ENCODE results near the gene USP10. TPM values are rescaled to one million over a fixed set of nuclear protein-coding genes. Genes with fewer than 3 reads are reported as not detected.

USP10 gene
- polyA plus RNA-seq, 1 donor, result 63.2 TPM

DNA sequence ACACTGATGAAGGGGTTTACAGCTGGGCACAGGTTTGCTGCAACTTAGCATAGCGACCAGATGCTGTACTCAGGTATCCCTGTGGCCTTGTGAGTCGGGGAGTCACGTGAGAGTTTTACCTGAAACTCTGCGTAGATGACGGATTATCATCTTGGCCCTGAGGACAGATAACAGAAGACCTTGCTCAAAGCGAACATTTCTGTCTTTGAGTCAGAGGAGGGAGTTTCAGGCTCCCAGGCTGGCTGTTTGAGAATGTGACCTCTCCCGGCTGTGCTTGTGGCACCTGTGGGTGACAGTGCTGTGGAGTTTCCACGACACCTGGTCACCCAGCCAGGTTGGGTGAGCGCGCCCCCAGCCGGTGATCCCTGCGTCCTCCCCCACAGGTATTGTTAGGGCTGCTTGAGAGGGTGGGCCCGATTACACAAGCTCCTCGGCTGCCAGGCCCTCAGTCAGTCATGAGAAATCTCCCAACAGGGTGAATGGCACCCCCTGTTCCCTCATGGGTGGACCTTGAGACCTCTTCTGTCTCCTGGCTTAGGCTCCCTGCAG, 75.5 kb downstream of the USP10 start:
- DNase-seq, result no peak

DNA sequence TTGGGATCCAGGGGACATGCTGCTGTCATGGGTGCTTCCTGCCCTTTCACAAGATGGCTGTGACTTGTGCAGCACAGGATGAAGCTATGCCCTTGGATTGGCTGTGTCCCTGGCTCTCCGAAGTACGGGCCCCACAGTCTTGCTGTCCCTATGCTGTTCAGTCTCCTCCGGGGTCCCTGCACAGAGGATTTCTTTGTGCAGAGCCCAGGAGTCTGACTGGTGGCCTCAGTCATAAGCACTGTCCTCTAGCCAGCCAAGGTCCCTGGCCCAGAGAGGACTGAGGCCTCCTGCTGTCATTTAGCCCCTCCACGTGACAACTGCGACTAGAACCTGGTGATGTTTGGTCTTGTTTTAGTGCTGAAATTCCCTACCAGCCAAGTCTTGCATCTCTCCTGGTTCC, 77.6 kb downstream of the USP10 start:
- DNase-seq, result no peak

DNA sequence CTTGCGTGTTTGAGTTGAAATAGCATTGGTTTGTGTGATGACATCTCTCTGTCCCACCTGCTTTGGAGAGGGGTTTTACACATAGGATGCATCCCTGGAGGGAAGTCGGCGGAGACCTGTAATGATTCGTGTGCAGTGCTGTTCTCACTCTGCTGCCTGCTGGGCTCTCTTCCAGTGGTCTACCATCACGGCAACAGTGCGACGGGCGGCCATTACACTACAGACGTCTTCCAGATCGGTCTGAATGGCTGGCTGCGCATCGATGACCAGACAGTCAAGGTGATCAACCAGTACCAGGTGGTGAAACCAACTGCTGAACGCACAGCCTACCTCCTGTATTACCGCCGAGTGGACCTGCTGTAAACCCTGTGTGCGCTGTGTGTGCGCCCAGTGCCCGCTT, 78.9 kb downstream of the USP10 start:
- DNase-seq, result no peak

DNA sequence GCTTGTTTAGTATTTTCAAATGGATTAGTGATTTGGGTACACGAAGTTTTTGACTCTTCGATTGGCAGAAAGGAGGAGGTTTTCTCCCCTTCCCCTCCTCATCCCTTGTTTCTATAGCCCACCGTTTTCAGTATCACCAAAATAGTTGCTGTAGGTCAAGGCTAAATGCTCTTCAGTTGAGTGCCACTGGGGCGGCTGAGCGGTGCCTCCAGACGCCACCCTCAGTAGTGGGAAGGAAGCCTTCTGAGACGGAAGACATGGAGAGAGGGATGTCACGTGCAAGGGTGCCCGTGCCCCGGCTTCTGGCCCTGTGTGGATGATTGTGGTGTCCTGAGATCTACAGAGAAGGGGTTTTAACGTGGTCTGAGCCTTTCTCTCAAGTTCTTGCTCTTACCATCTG, 80.3 kb downstream of the USP10 start:
- DNase-seq, result no peak

DNA sequence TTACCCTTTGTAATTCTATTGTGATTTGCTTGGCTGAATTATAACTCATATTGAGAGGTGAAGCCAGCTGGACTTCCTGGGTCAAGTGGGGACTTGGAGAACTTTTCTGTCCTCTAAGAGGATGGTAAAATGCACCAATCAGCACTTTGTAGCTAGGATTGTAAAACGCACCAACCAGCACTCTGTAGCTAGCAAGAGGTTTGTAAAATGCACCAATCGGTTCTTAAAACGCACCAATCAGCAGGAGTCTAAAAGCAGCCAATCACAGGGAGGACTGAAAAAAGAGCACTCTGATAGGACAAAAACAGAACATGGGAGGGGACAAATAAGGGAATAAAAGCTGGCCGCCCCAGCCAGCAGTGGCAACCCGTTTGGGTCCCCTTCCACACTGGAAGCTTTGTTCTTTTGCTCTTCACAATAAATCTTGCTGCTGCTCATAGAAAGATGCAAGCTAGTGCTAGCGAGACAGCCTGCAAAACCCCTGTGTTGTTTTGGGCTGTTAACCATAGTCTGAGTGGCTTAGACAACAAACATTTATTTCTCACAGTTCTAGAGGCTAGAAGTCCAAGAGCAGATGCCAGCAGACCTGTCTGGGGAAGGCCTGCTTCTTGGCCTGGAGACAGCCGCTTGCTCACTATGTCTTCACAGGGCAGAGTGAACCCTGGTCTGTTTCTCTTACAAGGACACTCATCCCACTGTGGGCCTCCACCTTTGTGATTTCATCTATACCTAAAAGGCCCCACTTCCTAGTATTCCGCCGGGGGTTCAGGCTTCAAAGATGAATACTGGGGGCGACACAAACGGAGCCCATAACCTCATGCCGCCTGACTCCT, 81.0 kb downstream of the USP10 start:
- no peak for DNase-seq

DNA sequence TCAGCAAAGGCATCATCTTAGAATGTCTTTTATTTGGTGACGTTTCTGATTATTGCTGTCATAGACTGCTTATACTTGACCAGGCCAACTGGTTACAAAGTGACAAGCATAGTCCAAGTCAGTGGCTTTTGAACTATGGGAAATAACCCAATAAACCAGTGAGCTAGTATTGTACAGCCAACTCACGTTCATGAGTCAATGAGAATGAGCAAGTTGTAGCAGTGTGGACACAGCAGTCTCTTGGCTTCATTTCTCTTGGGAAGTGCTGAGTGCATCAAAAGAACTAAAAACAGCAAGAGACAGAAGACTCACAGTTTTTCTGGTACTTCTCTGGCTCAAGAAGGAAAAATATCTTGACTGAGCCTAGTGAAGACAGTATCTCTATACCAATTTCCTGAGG, 83.0 kb downstream of the USP10 start:
- no peak for DNase-seq

DNA sequence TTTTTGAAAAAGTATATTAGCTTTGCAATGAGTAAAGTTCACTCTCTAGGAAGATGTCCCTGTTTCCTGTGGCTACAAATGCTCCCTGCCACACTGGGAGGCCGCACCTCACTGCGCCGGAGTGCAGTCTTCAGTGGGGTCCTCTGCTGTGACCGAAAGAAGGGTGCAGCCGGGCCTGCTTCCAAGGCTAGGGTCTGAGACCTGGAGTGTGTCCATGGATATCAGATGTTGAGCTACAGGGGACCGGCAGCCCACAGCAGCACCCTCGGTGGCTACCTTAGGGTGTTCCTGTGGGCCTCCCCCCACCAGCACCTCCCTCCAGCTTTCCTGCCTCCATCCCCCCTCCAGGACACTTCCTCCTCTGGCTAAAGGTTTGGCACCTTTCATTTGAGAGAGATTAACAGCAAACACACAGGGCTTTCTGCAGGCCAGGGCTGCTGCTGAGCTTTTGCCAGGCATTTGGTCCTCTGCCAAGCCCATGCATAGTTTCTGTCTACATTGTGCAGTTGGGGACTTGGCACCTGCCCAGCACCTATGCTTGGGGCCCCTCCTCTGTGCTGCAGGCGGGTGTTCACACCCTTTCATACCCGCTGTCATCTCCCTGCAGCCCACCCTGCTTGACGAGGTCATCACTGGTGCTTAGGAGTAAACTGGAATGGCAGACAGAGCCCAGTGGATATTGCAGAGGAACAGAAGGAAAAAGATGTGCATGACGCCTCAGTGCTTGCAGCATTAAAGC, 86.2 kb downstream of the USP10 start:
- DNase-seq, result peak; percentile 37

DNA sequence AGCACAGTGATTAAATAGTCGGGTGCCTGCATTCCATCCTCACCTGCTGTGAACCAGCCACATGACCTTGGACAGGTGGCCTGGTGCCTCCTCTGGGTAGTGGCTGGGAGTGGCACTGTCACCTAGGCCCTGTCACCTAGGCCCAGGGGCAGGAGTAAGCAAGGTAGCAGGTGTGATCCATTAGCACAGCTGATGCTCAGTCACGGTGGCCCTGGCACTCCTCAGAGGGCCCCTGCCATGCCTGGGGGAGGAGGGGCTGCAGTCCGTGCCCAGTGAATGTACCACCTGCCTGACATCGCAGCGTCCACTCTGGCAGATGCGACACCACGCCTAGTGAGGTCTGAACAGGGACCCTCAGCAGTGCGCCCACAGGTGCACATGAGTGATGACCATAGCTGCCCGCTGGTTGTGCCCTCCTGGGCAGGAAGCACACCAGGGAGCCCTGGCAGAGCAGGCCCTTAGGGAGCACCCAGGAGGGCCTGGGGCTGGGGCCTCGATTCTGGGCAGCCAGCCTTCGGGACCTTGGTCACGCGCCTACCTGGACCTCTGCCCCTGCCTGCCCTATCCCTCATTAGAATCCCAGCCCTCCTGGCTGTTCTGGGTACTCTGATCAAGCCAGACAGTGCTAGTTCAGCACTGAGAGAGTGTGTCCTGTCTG, 86.9 kb downstream of the USP10 start:
- DNase-seq, result no peak

DNA sequence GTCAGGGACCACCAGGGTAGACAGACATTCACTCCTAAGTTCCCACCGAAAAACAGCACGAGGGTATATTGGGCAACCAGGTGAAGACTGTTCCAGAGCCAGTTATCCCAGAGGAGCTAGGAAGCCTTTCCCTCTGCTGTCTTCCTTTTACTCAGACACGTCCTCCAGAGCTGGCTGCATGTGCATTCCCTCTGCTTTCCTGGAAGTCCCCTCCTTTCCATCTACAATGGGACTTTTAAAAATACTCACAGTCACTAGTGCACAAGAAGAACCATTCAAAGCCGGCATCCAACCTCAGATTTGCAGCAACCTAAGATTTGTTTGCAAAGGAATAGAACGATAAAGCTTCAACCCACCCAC, 87.4 kb downstream of the USP10 start:
- DNase-seq, result no peak

DNA sequence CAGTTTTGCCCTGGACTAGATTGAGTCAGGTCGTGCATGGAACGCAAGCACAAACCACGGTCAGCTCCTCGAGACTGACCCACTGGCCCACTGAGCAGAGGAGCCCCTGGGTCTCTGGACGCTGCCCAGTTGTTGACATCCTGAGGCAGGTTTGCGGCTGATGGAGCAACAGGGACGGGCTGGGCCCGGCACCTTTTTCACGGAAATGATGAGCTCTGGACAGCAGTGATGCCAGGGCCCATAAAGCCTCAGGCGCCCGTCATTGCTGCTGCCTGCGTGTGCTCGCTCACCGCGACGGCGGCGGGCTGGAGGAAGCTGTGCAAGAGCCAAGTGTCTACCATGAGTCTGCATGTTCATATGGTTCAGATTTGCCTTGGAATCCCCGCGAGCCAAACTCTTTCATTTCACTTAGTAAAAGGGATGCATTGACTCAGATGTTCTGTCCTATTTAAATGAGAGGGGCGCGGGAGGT, 89.2 kb downstream of the USP10 start:
- no peak for DNase-seq

DNA sequence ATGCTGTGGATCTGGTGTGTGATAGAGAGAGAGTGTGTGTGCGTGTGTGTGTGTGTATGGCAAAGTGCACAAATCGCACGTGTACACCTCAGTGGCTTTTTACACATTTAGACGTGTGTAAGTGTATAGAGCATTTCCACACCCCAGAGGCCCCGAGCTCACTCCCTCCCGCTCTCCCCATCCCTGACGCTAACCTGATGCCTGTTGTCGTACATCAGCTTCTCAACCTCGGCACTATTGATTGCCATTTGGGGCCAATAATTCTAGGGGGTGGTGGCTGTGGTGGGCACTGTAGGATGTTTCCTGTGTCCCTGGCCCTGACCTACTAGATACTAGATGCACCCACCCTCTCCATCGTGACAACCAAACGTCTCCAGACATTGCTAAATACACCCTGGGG, 89.6 kb downstream of the USP10 start:
- no peak for DNase-seq

DNA sequence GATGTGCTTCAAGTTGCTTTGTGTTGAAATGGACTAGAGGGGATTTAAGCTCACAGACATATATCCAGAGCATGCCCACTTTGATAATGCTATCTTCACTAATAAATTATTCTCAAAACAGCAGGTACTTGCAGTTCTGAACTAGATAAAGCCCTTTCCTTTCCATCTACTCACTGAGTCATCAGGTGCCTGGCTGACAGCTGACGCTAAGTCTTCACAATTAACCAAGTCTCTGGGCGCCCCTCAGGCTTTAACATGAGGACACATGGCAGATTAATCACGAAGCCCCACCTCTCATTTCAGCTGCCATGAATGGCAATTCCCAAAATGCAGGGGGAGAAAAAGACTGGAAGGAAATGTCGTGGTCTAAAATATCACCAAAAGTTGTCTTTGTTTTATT, 90.5 kb downstream of the USP10 start:
- DNase-seq, result no peak

DNA sequence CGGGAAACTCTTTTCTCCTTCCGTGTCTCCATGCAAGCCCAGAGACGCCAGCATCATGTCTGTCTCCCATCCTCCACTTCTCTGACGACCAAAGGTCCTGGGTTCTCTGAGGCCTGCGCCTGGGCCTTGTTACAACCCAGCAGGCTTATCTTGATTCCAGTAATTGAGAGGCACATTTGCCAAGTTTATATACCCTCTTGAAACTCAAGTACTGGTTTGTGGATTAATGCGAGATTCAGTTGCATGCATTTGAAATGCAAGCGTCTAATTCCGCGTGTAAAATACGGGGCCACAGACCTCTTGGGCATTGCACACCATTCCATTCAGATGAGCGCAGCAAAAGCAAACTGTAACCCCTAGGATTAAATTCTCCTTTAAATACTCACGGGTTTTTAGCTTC, 91.3 kb downstream of the USP10 start:
- no peak for DNase-seq

DNA sequence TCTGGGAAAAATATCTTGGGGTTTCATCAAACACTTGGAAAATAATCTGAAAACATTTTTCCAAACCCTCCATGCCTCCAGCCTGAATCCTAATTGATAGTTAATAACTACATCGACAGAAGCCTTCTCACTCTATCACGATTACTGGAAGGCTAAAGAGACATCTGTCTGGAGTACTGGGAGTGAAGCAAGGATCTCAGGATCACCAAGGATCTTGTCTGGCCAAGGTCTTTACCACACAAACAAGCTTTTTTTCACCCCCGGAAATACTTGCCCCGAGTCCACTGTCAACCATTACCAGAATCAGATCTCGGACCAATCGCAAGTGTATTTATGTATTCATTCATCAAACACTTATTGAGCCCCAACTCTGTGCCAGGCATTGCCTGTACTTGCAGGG, 91.7 kb downstream of the USP10 start:
- DNase-seq, result no peak

DNA sequence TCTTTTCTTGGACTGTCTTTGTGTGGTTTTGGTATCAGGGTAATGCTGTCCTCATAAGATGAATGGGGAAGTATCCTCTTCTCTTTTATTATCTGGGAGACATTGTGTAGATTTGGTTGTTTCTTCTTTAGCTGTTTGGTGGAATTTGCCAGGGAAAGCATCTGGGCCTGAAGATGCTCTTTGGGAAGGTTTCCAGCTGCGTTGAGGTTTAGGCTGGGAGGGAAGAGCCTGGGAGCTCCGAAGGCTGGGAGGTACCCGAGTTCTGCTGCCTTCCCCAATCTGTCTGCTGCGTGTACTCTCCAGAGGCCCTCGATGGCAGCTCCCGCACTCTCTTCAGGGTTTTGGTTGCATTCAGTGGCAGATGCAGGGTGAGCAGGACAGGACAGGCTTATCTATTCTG, 94.4 kb downstream of the USP10 start:
- no peak for DNase-seq

DNA sequence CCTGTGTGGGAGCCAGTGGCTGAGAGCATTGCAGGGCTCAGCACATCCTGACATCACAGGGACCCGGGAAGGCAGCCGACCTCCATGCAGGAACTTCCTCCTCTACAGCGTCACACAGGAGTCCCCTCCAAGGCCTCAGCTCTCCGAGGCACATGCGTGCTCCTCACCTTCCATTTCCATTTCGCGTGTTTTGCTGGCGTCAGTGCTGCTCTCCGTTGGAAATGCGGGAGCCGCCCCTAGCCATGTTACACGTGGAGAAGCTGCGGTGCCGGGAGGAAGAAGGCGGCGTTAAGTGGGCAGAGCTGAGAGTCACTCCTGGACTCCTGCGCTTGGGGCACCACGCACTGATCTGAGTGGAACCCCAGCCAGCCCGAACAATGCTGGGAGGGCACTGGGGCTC, 94.8 kb downstream of the USP10 start:
- no peak for DNase-seq

DNA sequence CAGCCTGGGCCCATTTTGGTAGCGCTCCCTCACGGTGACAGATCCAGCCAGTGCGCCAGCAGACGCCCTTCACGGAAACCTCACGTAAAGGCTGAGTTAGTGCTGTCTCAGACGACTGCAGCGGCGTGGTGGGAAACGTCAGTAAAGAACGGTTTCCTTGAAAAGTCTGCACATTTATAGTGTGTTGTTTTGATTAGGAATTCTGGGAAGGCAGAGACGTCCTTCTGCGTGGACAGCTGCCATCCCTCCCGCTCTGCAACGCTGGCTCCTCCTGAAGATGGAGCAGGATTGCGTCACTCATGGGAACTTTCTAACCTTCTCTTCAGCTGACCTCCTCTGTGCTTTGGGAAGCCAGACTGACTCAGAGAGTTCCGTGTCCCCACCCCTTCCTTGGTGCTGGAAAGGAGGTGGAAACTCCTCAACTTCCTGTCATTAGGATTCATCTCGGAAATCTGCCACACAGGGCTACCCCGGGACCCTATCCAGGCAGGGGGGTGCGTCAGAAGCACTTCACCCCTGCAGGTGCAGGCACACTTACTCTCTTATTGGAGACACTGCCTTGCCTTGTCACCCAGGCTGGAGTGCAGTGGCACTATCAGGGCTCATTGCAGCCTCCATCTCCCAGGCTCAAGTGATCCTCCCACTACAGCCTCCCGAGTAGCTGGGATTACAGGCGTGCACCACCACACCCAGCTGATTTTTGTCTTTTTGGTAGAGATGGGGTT, 95.7 kb downstream of the USP10 start:
- DNase-seq, result peak; percentile 83

DNA sequence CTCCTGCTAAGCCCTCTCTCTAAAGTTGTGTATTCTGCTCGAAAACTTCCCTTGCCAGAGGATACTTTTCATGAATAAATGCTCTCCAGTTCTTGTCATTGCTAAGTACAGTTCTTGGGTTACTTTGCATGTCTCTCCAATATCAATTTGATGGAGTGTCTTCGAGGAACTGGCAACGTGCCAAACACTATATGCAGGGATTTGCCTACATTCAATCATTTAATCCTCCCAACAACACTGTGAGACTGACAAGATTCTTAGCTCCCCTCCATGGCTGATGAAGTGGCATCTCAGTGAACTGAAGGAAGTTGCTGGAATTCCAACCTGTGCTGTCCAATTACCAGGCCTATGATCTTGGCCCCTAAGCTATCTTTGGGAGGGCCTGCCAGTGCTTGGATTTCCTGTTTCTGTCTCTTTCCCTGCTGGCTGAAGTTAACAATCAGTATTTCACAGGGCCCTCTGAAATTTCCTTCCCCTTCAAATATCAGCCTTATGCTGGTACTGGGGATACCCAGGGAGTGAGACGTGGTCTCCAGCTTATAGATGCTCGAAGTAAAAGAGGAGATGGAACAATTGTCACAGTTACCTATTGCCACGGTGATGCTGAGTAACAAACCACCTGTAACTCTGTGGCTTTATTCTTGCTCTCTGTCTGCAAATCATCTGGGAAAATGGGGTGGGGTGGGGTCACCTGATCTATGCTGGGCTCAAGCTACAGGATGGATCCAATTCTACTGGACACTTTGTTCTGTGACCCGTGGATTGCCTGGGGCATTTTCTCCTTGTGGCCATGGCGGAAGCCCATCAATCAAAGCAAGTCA, 100.6 kb downstream of the USP10 start:
- DNase-seq, result no peak

DNA sequence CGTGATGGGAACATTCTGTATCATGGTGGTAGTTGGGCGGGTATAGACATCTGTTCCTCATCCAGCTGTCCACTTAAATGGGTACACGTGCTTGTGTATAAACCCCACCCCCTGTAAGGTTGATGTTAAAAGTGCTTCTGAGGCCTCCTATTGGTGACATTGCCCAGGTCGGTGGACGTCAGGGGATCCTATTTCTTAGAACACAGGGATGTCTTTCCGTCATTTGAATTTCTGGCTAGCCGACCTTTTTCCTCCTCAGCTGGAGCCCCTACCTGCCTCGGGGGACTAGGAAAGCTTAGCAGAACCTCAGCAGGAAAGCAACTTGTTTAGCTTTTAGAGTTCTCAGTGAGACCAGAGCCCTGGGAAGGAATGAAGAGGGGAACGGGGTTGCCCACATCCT, 103.3 kb downstream of the USP10 start:
- DNase-seq, result no peak

DNA sequence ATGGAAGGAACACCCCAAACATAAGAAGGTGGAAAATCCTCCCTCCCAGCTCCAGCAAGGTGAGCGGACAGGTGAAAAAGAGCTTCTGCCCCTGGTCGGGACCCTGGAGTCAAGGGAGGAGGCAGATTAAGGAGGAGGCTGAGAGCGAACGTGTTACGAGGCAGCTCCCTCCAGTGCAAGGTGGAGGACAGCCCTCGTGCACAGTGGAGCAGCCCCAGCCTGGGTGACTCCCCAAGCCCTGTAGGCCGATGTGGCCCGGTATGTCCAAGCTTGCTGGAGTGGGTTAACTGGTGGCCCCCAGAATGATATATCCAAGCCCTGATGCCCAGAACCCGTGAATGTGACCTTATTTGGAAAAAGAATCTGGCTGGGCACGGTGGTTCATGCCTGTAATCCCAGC, 104.5 kb downstream of the USP10 start:
- no peak for DNase-seq

DNA sequence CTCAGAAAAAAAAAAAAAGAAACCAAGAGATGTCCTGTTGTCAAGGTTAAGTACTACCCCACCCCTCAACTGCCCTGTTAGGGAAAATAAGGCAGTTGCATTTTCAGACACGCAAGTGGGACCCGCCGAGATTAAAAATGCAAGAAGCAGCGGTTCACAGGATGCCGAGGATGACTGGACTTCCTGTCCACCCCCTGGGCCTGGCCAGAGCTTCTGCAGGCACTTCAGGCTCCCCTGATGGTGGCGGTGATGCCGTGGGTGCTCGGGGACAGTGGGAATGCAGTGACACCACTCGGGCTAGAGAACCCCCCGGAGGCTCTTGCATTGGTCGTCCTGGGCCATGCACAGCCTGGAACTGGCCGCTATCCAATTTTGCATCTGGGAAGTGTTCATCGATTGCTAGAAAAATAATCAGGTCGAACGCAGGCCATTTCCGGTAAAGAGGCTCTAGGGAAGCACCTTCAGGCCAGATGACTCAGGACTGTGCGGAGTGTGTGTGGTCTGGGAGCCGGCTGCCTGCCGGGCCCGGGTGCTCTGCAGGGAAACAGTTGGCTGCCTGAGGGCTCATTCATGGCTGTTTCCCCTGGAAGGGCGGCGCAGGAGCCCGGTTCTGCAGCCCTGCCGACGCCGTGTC, 106.6 kb downstream of the USP10 start:
- no peak for DNase-seq

Measured in hindlimb muscle (tissue), 1 donor.